ENCODE results near the gene HSD17B1.
"Not testable (repeated sequence)": the region's sequence is repeated elsewhere in the genome, so short reads cannot be mapped to it uniquely, and the experiment has no call there.

Gene HSD17B1

GRCh38 chr17:42526031-42526444, 26.7 kb upstream of the HSD17B1 start:
- no peak for DNase-seq

GRCh38 chr17:42527932-42528331, 24.8 kb upstream of the HSD17B1 start:
- no peak for DNase-seq

GRCh38 chr17:42529061-42529460, 23.7 kb upstream of the HSD17B1 start:
- DNase-seq, result no peak

GRCh38 chr17:42530952-42531454, 21.7 kb upstream of the HSD17B1 start:
- no peak for DNase-seq

- no peak for DNase-seq
Measured at GRCh38 chr17:42531455-42532354, 21.0 kb upstream of the HSD17B1 start.

GRCh38 chr17:42535155-42536047, 17.3 kb upstream of the HSD17B1 start:
- no peak for DNase-seq

- no peak for DNase-seq
Measured at GRCh38 chr17:42536048-42536371, 16.7 kb upstream of the HSD17B1 start, which contains the start of gene NAGLU. Gene NAGLU (plus strand): TSS chr17:42536241. CDS start chr17:42536273, 32 bp downstream.

- DNase-seq, result no peak
Measured at GRCh38 chr17:42536372-42537155, 16.2 kb upstream of the HSD17B1 start.

GRCh38 chr17:42537156-42537805, 15.4 kb upstream of the HSD17B1 start:
- DNase-seq, result no peak

- no peak for DNase-seq
Measured at GRCh38 chr17:42537826-42538451, 14.8 kb upstream of the HSD17B1 start.

GRCh38 chr17:42538482-42538881, 14.2 kb upstream of the HSD17B1 start:
- no peak for DNase-seq

GRCh38 chr17:42540558-42540957, 12.2 kb upstream of the HSD17B1 start:
- not testable (repeated sequence) for DNase-seq

GRCh38 chr17:42541041-42541833, 11.5 kb upstream of the HSD17B1 start:
- DNase-seq, result no peak

- DNase-seq, result no peak
Measured at GRCh38 chr17:42543190-42544079, 9.3 kb upstream of the HSD17B1 start.

- no peak for DNase-seq
Measured at GRCh38 chr17:42544874-42545283, 7.8 kb upstream of the HSD17B1 start.

- not testable (repeated sequence) for DNase-seq
Measured at GRCh38 chr17:42545755-42546505, 6.8 kb upstream of the HSD17B1 start.

- DNase-seq, result no peak
Measured at GRCh38 chr17:42547001-42547461, 5.7 kb upstream of the HSD17B1 start.

- DNase-seq, result no peak
Measured at GRCh38 chr17:42547698-42548069, 5.0 kb upstream of the HSD17B1 start.
